IPS-15b (cell line): ENCODE data around the gene FSD1.

Experiments
- H3K27me3 ChIP-seq: one replicate; pipeline ENCODE4 v1.6.1; 2013; ENCODE audit warnings: low read length; ENCODE audit not compliant: control insufficient read depth, insufficient read depth
- H3K36me3 ChIP-seq: one replicate; pipeline ENCODE4 v1.6.1; 2013; ENCODE audit warnings: low read length; ENCODE audit not compliant: control insufficient read depth, insufficient read depth
- H3K4me1 ChIP-seq: one replicate; pipeline ENCODE4 v1.6.1; 2013; ENCODE audit warnings: mild to moderate bottlenecking, low read length; ENCODE audit not compliant: control insufficient read depth, insufficient read depth
- H3K4me3 ChIP-seq: one replicate; pipeline ENCODE4 v1.5.1; 2013; ENCODE audit warnings: low read depth, low read length
- H3K9ac ChIP-seq: one replicate; pipeline ENCODE4 v1.6.1; 2013; ENCODE audit warnings: low read depth, mild to moderate bottlenecking, low read length
- H3K9me3 ChIP-seq: one replicate; pipeline ENCODE4 v1.6.1; 2013; ENCODE audit warnings: mild to moderate bottlenecking, low read length; ENCODE audit not compliant: control insufficient read depth, insufficient read depth

The FSD1 gene

GRCh38 chr19:4363571-4364304 is 59.3 kb downstream of the FSD1 start:
- Histone ChIP-seq H3K9ac (no peak overlapping the region), H3K4me3 (no peak overlapping the region), H3K4me1 (no peaks in the 10 kb centered on the region), H3K27me3 (no peaks in the 10 kb centered on the region), H3K36me3 (peaks cover 47% of the 10 kb centered on the region), H3K9me3 (no peaks in the 10 kb centered on the region)

GRCh38 chr19:4365341-4365740 is 60.9 kb downstream of the FSD1 start:
- Histone ChIP-seq H3K27me3 (no peaks in the 10 kb centered on the region), H3K4me3 (no peak overlapping the region), H3K9me3 (no peaks in the 10 kb centered on the region), H3K36me3 (peaks cover 36% of the 10 kb centered on the region), H3K4me1 (peaks cover 3% of the 10 kb centered on the region), H3K9ac (no peak overlapping the region)

DNA sequence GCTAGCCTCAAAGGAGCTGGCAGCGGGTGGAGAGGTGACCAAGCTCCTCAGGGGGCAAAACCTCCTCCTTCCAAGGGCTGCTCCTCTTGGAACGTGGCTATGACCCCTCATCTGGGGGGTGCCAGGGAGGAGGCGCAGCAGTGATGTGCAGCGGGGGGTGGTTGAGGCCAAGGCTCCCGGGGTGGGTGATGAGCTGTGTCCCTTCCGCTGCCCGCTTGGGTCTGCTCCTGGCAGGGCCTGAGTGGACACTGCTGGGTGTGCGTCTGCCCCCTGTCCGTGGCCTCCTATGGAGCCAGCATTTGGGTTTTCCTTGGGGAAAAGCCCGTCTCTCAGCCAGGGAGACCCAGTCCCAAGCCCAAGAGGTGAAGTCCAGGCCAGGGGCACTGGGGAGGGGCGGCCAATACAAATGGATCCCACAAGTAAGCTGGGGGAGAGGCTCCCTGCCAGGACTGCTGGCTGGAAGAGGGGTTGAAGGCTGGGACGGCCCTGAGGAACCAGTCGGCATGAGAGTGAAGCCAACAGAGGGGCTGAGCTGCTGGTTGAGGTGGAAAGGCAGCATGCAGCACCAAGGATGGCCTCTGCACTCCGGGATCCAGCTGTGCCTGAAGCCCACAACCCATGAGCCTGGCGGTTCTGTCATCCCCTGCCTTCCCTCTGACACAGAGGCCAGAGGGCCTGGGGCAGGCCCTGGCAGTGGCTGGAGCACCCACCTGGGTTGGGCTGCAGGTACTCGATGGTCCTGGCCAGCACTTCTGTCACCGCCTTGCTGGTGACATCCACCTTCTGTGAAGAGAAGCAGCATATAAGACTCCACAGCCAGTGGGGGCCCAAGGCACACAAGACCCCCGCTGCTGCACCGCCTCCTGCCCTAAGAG is 61.6 kb downstream of the FSD1 start:
- Histone ChIP-seq H3K36me3 (peaks cover 36% of the 10 kb centered on the region), H3K9ac (no peak overlapping the region), H3K27me3 (no peaks in the 10 kb centered on the region), H3K4me1 (peaks cover 3% of the 10 kb centered on the region), H3K9me3 (no peaks in the 10 kb centered on the region), H3K4me3 (no peak overlapping the region)

GRCh38 chr19:4366666-4367335 is 62.4 kb downstream of the FSD1 start:
- no peaks in the 10 kb centered on the region for H3K9me3 ChIP-seq
- no peak overlapping the region for H3K4me3 ChIP-seq
- H3K36me3 ChIP-seq, result peaks cover 39% of the 10 kb centered on the region
- peaks cover 3% of the 10 kb centered on the region for H3K4me1 ChIP-seq
- H3K9ac ChIP-seq, result no peak overlapping the region
- no peaks in the 10 kb centered on the region for H3K27me3 ChIP-seq

DNA sequence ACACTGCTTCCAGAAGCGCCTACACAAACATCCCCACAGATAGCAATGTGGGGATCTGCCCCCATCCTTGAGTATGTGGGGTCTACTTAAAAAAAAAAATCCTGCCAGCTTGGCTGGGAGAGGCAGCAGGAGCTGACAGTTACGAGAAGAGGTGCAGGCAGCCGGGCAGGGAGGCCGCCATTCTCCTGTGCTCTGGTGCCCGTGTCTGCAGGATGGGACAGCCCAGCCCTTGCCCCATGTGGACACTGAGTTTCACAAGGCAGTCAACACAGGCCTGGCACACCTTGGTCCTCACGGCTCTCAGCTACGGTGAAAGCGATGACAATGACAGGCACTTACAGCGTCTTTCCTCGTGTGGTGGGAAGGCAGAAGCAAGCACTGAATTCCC is 62.9 kb downstream of the FSD1 start:
- no peaks in the 10 kb centered on the region for H3K9me3 ChIP-seq
- H3K4me1 ChIP-seq, result peaks cover 3% of the 10 kb centered on the region
- no peak overlapping the region for H3K9ac ChIP-seq
- H3K4me3 ChIP-seq, result no peak overlapping the region
- peaks cover 34% of the 10 kb centered on the region for H3K36me3 ChIP-seq
- H3K27me3 ChIP-seq, result no peaks in the 10 kb centered on the region

- Histone ChIP-seq H3K4me3 (no peak overlapping the region), H3K9ac (no peak overlapping the region), H3K4me1 (peaks cover 3% of the 10 kb centered on the region), H3K36me3 (peaks cover 30% of the 10 kb centered on the region), H3K27me3 (no peaks in the 10 kb centered on the region), H3K9me3 (no peaks in the 10 kb centered on the region)
These were observed 63.4 kb downstream of the FSD1 start for GRCh38 chr19:4367781-4368127.

- H3K27me3 ChIP-seq, result no peaks in the 10 kb centered on the region
- H3K9ac ChIP-seq, result no peak overlapping the region
- no peaks in the 10 kb centered on the region for H3K9me3 ChIP-seq
- H3K4me1 ChIP-seq, result peaks cover 3% of the 10 kb centered on the region
- H3K4me3 ChIP-seq, result no peak overlapping the region
- peaks cover 28% of the 10 kb centered on the region for H3K36me3 ChIP-seq
These were observed 63.9 kb downstream of the FSD1 start for GRCh38 chr19:4368128-4368820.

- Histone ChIP-seq H3K4me3 (no peak overlapping the region), H3K9ac (peak overlapping the region; percentile 47), H3K4me1 (peaks cover 3% of the 10 kb centered on the region), H3K9me3 (no peaks in the 10 kb centered on the region), H3K27me3 (no peaks in the 10 kb centered on the region), H3K36me3 (peaks cover 20% of the 10 kb centered on the region)
These were observed 64.9 kb downstream of the FSD1 start for GRCh38 chr19:4369109-4369887.

DNA sequence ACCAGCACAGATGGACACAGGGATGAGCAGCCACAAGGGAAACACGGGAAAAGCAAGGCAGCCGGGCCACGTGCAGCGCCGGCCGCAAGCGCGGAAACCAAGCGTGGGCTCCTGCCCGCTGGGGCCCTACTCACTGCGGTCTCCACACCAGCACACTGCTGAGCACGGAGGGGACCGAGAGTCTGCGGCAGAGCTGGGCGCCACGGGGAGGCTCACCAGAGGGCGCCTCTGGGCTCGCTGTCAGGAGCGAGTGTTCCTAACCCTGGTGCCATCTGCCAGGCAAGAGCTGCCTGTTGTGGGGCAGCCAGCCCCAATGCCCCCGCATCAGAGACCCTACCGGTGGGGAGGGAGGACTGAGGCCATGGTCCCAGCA is 65.5 kb downstream of the FSD1 start:
- Histone ChIP-seq H3K4me1 (peaks cover 3% of the 10 kb centered on the region), H3K9ac (peak overlapping the region; percentile 47), H3K36me3 (peaks cover 20% of the 10 kb centered on the region), H3K9me3 (no peaks in the 10 kb centered on the region), H3K4me3 (no peak overlapping the region), H3K27me3 (no peaks in the 10 kb centered on the region)

GRCh38 chr19:4370418-4371041 is 66.1 kb downstream of the FSD1 start:
- no peak overlapping the region for H3K4me3 ChIP-seq
- peaks cover 16% of the 10 kb centered on the region for H3K36me3 ChIP-seq
- peaks cover 9% of the 10 kb centered on the region for H3K4me1 ChIP-seq
- H3K9ac ChIP-seq, result no peak overlapping the region
- no peaks in the 10 kb centered on the region for H3K9me3 ChIP-seq
- H3K27me3 ChIP-seq, result no peaks in the 10 kb centered on the region
